Endothelial cell (in vitro differentiated cells): ENCODE measurements around the gene NREP. TPM values are rescaled to one million over a fixed set of nuclear protein-coding genes. Genes with fewer than 3 reads are reported as not detected.

Experiments used
- DNase-seq: peaks from one replicate; pipeline ENCODE4 v3.0.0; 2021; ENCODE audit warnings: low spot score
- H3K27ac Mint-ChIP-seq: one replicate; pipeline ENCODE4 v1.8.0; 2021; ENCODE audit warnings: mixed read lengths, inconsistent platforms; ENCODE audit not compliant: unreplicated experiment
- H3K27me3 Mint-ChIP-seq: one replicate; pipeline ENCODE4 v1.8.0; 2021; ENCODE audit warnings: mild to moderate bottlenecking, moderate library complexity, mixed read lengths, inconsistent platforms; ENCODE audit not compliant: unreplicated experiment
- H3K36me3 Mint-ChIP-seq: one replicate; pipeline ENCODE4 v1.8.0; 2021; ENCODE audit warnings: mild to moderate bottlenecking, low read depth, mixed read lengths, inconsistent platforms; ENCODE audit not compliant: unreplicated experiment
- H3K4me1 Mint-ChIP-seq: one replicate; pipeline ENCODE4 v1.8.0; 2021; ENCODE audit warnings: mild to moderate bottlenecking, mixed read lengths, inconsistent platforms; ENCODE audit not compliant: unreplicated experiment
- H3K4me3 Mint-ChIP-seq: one replicate; pipeline ENCODE4 v1.8.0; 2021; ENCODE audit warnings: mild to moderate bottlenecking, mixed read lengths, inconsistent platforms; ENCODE audit not compliant: unreplicated experiment
- H3K9me3 Mint-ChIP-seq: one replicate; pipeline ENCODE4 v1.8.0; 2021; ENCODE audit warnings: mixed read lengths, inconsistent platforms; ENCODE audit not compliant: unreplicated experiment
- total RNA-seq: library from RNA; stranded (reverse); fragmentation: NEBNext Ultra II Directional; extraction: Animal tissue kit (Norgen Biotek cat#: 25700); gene quantifications from one replicate; pipeline ENCODE4 v1.2.1, GENCODE V29; 2021; ENCODE audit not compliant: unreplicated experiment
- TF ChIP-seq, protein P1 (sequence below): fragments of 200-600 bp; sonication (generic); IDR thresholded peaks from one replicate; pipeline ENCODE4 v1.5.0; 2021; ENCODE audit warnings: antibody characterized with exemption; ENCODE audit not compliant: unreplicated experiment

The NREP gene
- total RNA-seq, 1 donor from 2014 or later = 218 TPM

DNA sequence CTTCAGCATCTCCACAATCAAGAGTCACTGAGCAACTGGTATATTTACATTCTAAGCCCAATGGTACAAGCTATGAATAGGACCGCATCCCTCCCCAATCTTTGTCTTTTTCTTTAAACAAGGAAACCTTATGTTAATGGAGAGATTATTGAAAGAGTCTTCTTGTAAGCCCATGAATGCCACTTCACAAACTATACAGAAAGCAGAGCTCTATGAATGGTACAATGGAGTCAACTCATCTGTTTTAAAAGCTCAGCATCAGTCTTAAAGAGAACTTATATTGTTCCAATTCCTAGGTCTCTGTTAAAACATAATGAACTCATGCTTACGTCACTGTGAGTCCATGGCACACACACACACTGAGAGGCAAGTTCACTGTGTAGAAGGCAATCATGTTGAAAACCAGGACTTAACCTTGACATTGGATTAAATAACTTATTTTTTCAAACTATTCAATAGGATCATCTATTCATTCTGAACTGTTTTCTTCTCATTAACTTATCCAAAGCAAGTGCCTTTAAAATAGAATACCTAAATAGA lies 4.5 kb downstream of the NREP start:
- no peaks in the 10 kb centered on the region for H3K9me3 Mint-ChIP-seq
- TF ChIP-seq, protein P1, sequence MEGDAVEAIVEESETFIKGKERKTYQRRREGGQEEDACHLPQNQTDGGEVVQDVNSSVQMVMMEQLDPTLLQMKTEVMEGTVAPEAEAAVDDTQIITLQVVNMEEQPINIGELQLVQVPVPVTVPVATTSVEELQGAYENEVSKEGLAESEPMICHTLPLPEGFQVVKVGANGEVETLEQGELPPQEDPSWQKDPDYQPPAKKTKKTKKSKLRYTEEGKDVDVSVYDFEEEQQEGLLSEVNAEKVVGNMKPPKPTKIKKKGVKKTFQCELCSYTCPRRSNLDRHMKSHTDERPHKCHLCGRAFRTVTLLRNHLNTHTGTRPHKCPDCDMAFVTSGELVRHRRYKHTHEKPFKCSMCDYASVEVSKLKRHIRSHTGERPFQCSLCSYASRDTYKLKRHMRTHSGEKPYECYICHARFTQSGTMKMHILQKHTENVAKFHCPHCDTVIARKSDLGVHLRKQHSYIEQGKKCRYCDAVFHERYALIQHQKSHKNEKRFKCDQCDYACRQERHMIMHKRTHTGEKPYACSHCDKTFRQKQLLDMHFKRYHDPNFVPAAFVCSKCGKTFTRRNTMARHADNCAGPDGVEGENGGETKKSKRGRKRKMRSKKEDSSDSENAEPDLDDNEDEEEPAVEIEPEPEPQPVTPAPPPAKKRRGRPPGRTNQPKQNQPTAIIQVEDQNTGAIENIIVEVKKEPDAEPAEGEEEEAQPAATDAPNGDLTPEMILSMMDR = no peak
- no peak for DNase-seq
- H3K27ac Mint-ChIP-seq = no peak overlapping the region
- peaks cover 8% of the 10 kb centered on the region for H3K36me3 Mint-ChIP-seq
- no peak overlapping the region for H3K4me3 Mint-ChIP-seq
- H3K4me1 Mint-ChIP-seq = peaks cover 12% of the 10 kb centered on the region
- peaks cover 3% of the 10 kb centered on the region for H3K27me3 Mint-ChIP-seq

DNA sequence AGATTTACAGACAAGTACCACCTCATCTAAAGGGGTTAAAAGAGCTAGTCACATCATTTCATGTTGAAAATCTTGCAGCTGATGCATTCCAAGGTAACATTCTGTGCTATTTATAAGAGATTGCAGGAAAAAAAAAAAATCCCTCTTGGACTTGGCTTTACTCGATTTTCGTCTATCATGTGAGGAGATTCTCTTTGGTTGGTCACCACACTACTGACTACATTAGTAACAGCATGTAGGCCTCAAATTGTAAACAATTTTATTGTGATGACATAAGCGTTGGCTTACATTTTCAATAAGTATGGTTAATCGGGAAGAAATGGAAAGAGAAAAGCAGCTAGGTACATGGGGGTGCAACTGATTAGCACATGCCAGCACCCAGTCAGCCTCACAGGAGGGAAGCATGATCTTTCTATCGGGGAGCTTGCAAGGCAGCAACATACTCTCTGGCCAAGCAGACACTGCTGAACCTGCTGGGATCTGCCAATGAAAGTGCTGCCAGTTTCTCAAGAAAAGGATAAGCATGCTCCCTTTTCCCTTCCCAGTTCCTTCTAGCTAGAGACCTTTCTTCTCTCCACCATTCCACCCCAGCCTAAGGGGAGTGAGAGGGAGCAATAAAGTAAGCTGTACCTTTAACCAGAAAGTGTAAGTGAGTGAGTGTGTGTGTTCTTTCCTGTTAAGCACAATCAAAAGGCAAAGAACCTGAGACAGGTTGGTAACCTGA lies 7.5 kb downstream of the NREP start:
- Mint-ChIP-seq H3K27ac (no peak overlapping the region), H3K27me3 (no peaks in the 10 kb centered on the region), H3K4me1 (no peaks in the 10 kb centered on the region), H3K4me3 (no peak overlapping the region), H3K36me3 (peaks cover 3% of the 10 kb centered on the region), H3K9me3 (no peaks in the 10 kb centered on the region)
- DNase-seq = no peak
- TF ChIP-seq, protein P1 = no peak

DNA sequence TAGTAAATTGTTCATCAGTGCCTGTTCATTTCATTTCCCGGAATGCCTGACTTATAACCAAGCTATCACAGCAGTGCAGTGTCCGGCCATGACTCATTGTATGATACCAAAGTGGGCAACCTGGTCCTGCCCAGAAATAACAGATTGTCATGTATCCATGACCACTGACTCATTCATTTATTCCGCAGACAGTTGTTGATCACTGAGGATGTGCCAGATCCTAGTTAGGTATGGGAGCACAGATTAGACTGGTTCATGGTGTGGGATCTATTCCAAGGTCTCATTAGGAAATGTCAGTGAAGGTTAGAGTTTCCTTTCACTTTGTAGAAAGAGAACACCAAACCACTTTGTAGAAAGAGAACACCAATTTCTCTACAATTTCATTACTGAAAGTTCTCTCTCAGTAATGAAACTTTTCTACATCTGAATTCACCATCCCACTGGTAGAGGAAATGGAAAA lies 8.7 kb downstream of the NREP start:
- Mint-ChIP-seq H3K27ac (no peak overlapping the region), H3K4me1 (no peaks in the 10 kb centered on the region), H3K4me3 (no peak overlapping the region), H3K9me3 (no peaks in the 10 kb centered on the region), H3K36me3 (peaks cover 3% of the 10 kb centered on the region), H3K27me3 (no peaks in the 10 kb centered on the region)
- TF ChIP-seq, protein P1 = no peak
- no peak for DNase-seq

DNA sequence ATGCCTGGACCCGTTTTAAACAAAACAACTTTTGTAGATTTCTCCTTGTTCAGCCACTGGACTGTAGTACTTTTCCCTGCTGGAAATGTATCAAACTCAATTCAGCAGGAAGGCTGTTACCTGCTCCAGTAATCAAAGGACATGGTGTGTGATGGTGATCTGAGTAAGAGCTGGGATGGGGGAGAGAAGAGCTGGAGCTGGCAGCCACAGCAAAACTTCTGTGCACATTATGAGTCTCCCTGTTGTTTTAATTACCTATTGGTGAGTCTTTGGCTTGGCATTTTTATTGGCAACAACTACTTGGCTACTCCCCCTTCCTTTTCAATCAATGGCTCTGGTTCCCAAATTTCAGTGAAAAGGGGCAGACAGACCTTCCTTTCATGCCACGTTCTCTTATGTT lies 9.7 kb downstream of the NREP start:
- H3K9me3 Mint-ChIP-seq = no peaks in the 10 kb centered on the region
- no peaks in the 10 kb centered on the region for H3K27me3 Mint-ChIP-seq
- peaks cover 5% of the 10 kb centered on the region for H3K4me1 Mint-ChIP-seq
- H3K36me3 Mint-ChIP-seq = peaks cover 3% of the 10 kb centered on the region
- no peak for DNase-seq
- no peak overlapping the region for H3K27ac Mint-ChIP-seq
- no peak overlapping the region for H3K4me3 Mint-ChIP-seq
- TF ChIP-seq, protein P1 = no peak

DNA sequence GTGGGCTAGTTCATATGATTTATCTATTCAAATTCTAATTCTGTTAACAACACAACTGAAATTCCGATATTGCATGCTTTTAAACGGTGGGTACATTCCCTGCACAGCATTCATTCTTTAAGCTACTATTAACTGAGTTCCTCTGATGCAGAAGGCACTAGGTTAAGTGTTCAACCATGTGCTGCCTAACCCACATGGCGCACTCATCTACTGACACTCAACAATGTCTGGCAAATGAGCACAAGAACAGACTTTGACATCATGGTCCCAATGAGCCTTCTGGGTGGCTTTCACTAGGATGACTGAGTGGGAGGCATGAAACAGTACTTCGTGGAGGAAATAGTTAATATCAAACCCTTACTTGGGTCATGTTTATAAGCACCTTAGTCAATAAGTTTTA lies 10.2 kb downstream of the NREP start:
- Mint-ChIP-seq H3K27me3 (no peaks in the 10 kb centered on the region), H3K27ac (no peak overlapping the region), H3K9me3 (no peaks in the 10 kb centered on the region), H3K4me3 (no peak overlapping the region), H3K36me3 (peaks cover 3% of the 10 kb centered on the region), H3K4me1 (peaks cover 8% of the 10 kb centered on the region)
- TF ChIP-seq, protein P1 = no peak
- no peak for DNase-seq
